ENCODE measurements around the gene NUAK2.

NUAK2 gene

GRCh38 chr1:205262731-205263171, 58.8 kb downstream of the NUAK2 start:
- H3K9ac ChIP-seq (ENCODE audit: low read length) = no peak overlapping the region
- H4K20me1 ChIP-seq (ENCODE audit: low read depth, low read length) = no peaks in the 10 kb centered on the region
- H2AFZ ChIP-seq (ENCODE audit: low read depth, low read length, severe bottlenecking) = no peak overlapping the region
- H3K4me3 ChIP-seq (ENCODE audit: insufficient read depth, low read length, poor library complexity, severe bottlenecking) = no peak overlapping the region
- H3F3A ChIP-seq (ENCODE audit: insufficient read depth) = no peaks in the 10 kb centered on the region
- no peaks in the 10 kb centered on the region for H3K27me3 ChIP-seq (ENCODE audit: low read length)
- no peak for TF ChIP-seq EZH2phosphoT487 (conservative IDR thresholded peaks at IDR 0.05; ENCODE audit: low read length)
- no peak for TF ChIP-seq CTCF (IDR thresholded peaks at IDR 0.05; ENCODE audit: insufficient read depth, low read length, poor library complexity, severe bottlenecking)
- H3K9me2 ChIP-seq (replicated peaks; ENCODE audit: insufficient read depth, low read length) = no peaks in the 10 kb centered on the region
- H3K27ac ChIP-seq (ENCODE audit: low read depth, low read length) = no peak overlapping the region
- H3K4me2 ChIP-seq (ENCODE audit: low read depth, low read length, poor library complexity, severe bottlenecking) = no peak overlapping the region
- no peaks in the 10 kb centered on the region for H3K36me3 ChIP-seq (ENCODE audit: low read length)
- no peaks in the 10 kb centered on the region for H3K79me2 ChIP-seq (ENCODE audit: insufficient read depth, low read length)
- H3K9me3 ChIP-seq (ENCODE audit: insufficient read depth, low read length) = no peaks in the 10 kb centered on the region

GRCh38 chr1:205261946-205262691, 59.4 kb downstream of the NUAK2 start:
- H3K4me3 ChIP-seq (ENCODE audit: insufficient read depth, low read length, poor library complexity, severe bottlenecking) = no peak overlapping the region
- H3K9me3 ChIP-seq (ENCODE audit: insufficient read depth, low read length) = no peaks in the 10 kb centered on the region
- no peak overlapping the region for H3K4me2 ChIP-seq (ENCODE audit: low read depth, low read length, poor library complexity, severe bottlenecking)

GRCh38 chr1:205260948-205261732, 60.4 kb downstream of the NUAK2 start:
- no peaks in the 10 kb centered on the region for H3K27me3 ChIP-seq (ENCODE audit: low read length)
- no peaks in the 10 kb centered on the region for H3K9me2 ChIP-seq (replicated peaks; ENCODE audit: insufficient read depth, low read length)
- H3K27ac ChIP-seq (ENCODE audit: low read depth, low read length) = no peak overlapping the region
- no peak overlapping the region for H2AFZ ChIP-seq (ENCODE audit: low read depth, low read length, severe bottlenecking)
- H3K79me2 ChIP-seq (ENCODE audit: insufficient read depth, low read length) = no peaks in the 10 kb centered on the region
- H3K36me3 ChIP-seq (ENCODE audit: low read length) = no peaks in the 10 kb centered on the region
- no peaks in the 10 kb centered on the region for H3K9me3 ChIP-seq (ENCODE audit: insufficient read depth, low read length)
- H3K4me3 ChIP-seq (ENCODE audit: insufficient read depth, low read length, poor library complexity, severe bottlenecking) = no peak overlapping the region
- TF ChIP-seq CTCF (IDR thresholded peaks at IDR 0.05; ENCODE audit: insufficient read depth, low read length, poor library complexity, severe bottlenecking) (no peak), EZH2phosphoT487 (conservative IDR thresholded peaks at IDR 0.05; ENCODE audit: low read length) (no peak)
- H4K20me1 ChIP-seq (ENCODE audit: low read depth, low read length) = no peaks in the 10 kb centered on the region
- H3F3A ChIP-seq (ENCODE audit: insufficient read depth) = no peaks in the 10 kb centered on the region
- no peak overlapping the region for H3K9ac ChIP-seq (ENCODE audit: low read length)
- no peak overlapping the region for H3K4me2 ChIP-seq (ENCODE audit: low read depth, low read length, poor library complexity, severe bottlenecking)

More at GRCh38 chr1:205261946-205262691, 59.4 kb downstream of the NUAK2 start:
- Histone ChIP-seq H3K79me2 (ENCODE audit: insufficient read depth, low read length) (no peaks in the 10 kb centered on the region), H3K36me3 (ENCODE audit: low read length) (no peaks in the 10 kb centered on the region), H3K9ac (ENCODE audit: low read length) (no peak overlapping the region), H2AFZ (ENCODE audit: low read depth, low read length, severe bottlenecking) (no peak overlapping the region), H3F3A (ENCODE audit: insufficient read depth) (no peaks in the 10 kb centered on the region), H3K27ac (ENCODE audit: low read depth, low read length) (no peak overlapping the region), H3K9me2 (replicated peaks; ENCODE audit: insufficient read depth, low read length) (no peaks in the 10 kb centered on the region), H3K27me3 (ENCODE audit: low read length) (no peaks in the 10 kb centered on the region), H4K20me1 (ENCODE audit: low read depth, low read length) (no peaks in the 10 kb centered on the region)
- no peak for TF ChIP-seq CTCF (IDR thresholded peaks at IDR 0.05; ENCODE audit: insufficient read depth, low read length, poor library complexity, severe bottlenecking)
- no peak for TF ChIP-seq EZH2phosphoT487 (conservative IDR thresholded peaks at IDR 0.05; ENCODE audit: low read length)

Data from SU-DHL-6 (cell line).